Thymus (tissue), 11 donors: ENCODE data around the gene SLAMF8. TPM values are rescaled to one million over a fixed set of nuclear protein-coding genes. Genes with fewer than 3 reads are reported as not detected.

ENCODE experiments used
- DNase-seq, 9 donors: peaks; one replicate each; pipeline ENCODE4 v3.0.0-alpha.2; 2013; ENCODE audit warnings: low spot score in 9 of 9, low read depth in 6 of 9, missing footprints in 1 of 9
- H3K27ac ChIP-seq, 2 donors: one replicate each; pipeline ENCODE4 v1.5.1; 2013; ENCODE audit warnings: control low read depth in 1 of 2, low read depth in 1 of 2, low read length in 1 of 2, mild to moderate bottlenecking in 1 of 2, moderate library complexity in 1 of 2
- H3K27me3 ChIP-seq, 2 donors: one replicate each; pipeline ENCODE4 v1.5.1; 2013; ENCODE audit warnings: low read length in 1 of 2; ENCODE audit not compliant: control insufficient read depth in 2 of 2, insufficient read depth in 1 of 2
- H3K36me3 ChIP-seq, 2 donors: one replicate each; pipeline ENCODE4 v1.5.1; 2013; ENCODE audit warnings: low read length in 1 of 2, mild to moderate bottlenecking in 1 of 2, moderate library complexity in 1 of 2; ENCODE audit not compliant: control insufficient read depth in 2 of 2, insufficient read depth in 2 of 2
- H3K4me1 ChIP-seq, 2 donors: one replicate each; pipeline ENCODE4 v1.5.1; 2013; ENCODE audit warnings: low read length in 2 of 2; ENCODE audit not compliant: control insufficient read depth in 2 of 2, insufficient read depth in 2 of 2
- H3K4me3 ChIP-seq, 2 donors: one replicate each; pipeline ENCODE4 v1.5.1; 2013; ENCODE audit warnings: low read length in 2 of 2, control low read depth in 1 of 2, mild to moderate bottlenecking in 1 of 2
- H3K9me3 ChIP-seq, 2 donors: one replicate each; pipeline ENCODE4 v1.5.1; 2013; ENCODE audit warnings: low read length in 1 of 2, mild to moderate bottlenecking in 1 of 2; ENCODE audit not compliant: control insufficient read depth in 2 of 2, insufficient read depth in 1 of 2
- WGBS: extraction: QIAGEN DNeasy Blood & Tissue Kit; methylation state at CpG from one replicate; pipeline ENCODE4 v1.1.7; 2013; 5-methylcytosine and 5-hydroxymethylcytosine counted together
- polyA plus RNA-seq: library from polyadenylated mRNA; stranded (reverse); fragments of 200-250 nt; gene quantifications from one replicate; pipeline ENCODE4 v1.2.3, GENCODE V29; 2013
- total RNA-seq: library from RNA; stranded (reverse); fragments of 120-200 nt; gene quantifications from one replicate; pipeline ENCODE4 v1.2.4, GENCODE V29; 2013
- donor health status: healthy.

The SLAMF8 gene
- total and polyA plus RNA-seq, 2 donors, result 13.3 to 14.2 TPM

DNA sequence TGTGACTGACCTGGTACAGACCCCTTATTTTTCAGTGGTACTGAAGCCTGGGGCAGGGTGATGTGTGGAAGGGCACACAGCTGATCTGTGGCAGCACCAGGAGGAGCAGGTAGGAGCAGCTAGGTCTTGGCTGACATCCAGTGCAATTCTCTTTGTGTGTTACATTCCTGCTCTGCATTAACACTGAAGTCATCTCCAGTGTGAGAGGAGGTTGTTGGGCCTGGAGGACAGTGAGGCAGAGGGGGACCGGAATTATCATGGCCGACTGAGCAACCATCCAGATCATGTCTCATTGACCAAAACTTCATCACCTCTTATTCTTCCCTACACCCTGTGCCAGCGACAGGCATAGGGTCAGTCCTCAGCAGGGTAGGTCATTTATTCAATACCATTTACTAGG is 1.5 kb downstream of the SLAMF8 start:
- peaks cover 9 to 27% of the 10 kb centered on the region in 2 donors for H3K4me1 ChIP-seq
- no peaks in the 10 kb centered on the region for H3K9me3 ChIP-seq
- H3K27me3 ChIP-seq, result peaks cover 0 to 1% of the 10 kb centered on the region in 2 donors
- H3K27ac ChIP-seq, result no peak overlapping the region
- no peaks in the 10 kb centered on the region for H3K36me3 ChIP-seq
- no peak for DNase-seq
- no peak overlapping the region for H3K4me3 ChIP-seq
- 82% methylated on average over 3 of the region's 3 CpGs for WGBS

GRCh38 chr1:159828581-159829272 is 2.1 kb downstream of the SLAMF8 start:
- H3K9me3 ChIP-seq, result no peaks in the 10 kb centered on the region
- H3K4me1 ChIP-seq, result peaks cover 9 to 27% of the 10 kb centered on the region in 2 donors
- DNase-seq, result no peak
- H3K27me3 ChIP-seq, result no peaks in the 10 kb centered on the region
- 95% methylated on average over 11 of the region's 11 CpGs for WGBS
- H3K27ac ChIP-seq, result no peak overlapping the region
- no peaks in the 10 kb centered on the region for H3K36me3 ChIP-seq
- H3K4me3 ChIP-seq, result no peak overlapping the region

DNA sequence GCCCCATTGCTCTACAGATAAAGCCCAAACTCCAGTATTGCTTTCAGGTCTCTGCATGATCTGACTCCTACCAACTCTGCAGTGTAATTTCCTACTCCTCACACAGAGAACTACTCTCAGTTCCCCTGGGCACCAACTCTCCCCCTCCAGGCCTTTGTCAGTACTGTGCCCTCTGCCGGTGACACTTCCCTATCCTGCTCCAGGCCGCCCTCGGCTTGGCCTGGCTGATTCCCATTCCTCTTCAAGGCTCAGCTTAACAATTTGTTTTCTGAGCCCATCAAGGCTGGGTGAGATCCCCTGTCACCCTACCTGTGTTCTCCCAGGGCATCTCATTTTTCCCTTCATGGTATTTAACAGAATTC is 2.6 kb downstream of the SLAMF8 start:
- Histone ChIP-seq H3K36me3 (no peaks in the 10 kb centered on the region), H3K4me1 (peaks cover 9 to 27% of the 10 kb centered on the region in 2 donors), H3K4me3 (no peak overlapping the region), H3K27ac (no peak overlapping the region), H3K27me3 (no peaks in the 10 kb centered on the region), H3K9me3 (no peaks in the 10 kb centered on the region)
- DNase-seq, result peak in 3 of 9 donors; percentile 7 to 34 (median 18)
- WGBS, result 45% methylated on average over 3 of the region's 3 CpGs

DNA sequence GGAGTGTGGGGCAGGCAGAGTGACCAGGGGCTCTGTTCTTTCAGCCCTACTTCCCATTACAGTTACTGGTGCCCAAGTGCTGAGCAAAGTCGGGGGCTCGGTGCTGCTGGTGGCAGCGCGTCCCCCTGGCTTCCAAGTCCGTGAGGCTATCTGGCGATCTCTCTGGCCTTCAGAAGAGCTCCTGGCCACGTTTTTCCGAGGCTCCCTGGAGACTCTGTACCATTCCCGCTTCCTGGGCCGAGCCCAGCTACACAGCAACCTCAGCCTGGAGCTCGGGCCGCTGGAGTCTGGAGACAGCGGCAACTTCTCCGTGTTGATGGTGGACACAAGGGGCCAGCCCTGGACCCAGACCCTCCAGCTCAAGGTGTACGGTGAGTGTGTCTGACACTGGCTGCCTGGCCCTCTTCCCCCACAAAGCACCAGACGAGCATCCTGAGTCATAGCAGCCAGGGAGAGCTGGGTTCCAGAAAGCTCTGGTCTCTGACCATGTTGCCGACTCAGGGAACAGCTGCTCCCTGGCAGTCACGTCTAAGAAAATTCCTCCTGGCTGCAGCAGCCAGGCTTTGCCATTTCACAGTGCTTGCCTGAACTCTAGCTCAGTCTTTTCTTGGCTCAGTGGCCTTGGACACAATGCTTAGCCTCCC is 3.3 kb downstream of the SLAMF8 start:
- no peaks in the 10 kb centered on the region for H3K36me3 ChIP-seq
- no peaks in the 10 kb centered on the region for H3K9me3 ChIP-seq
- DNase-seq, result no peak
- no peak overlapping the region for H3K4me3 ChIP-seq
- H3K27ac ChIP-seq, result no peak overlapping the region
- 96% methylated on average over 18 of the region's 18 CpGs for WGBS
- H3K27me3 ChIP-seq, result no peaks in the 10 kb centered on the region
- H3K4me1 ChIP-seq, result peaks cover 9 to 27% of the 10 kb centered on the region in 2 donors

DNA sequence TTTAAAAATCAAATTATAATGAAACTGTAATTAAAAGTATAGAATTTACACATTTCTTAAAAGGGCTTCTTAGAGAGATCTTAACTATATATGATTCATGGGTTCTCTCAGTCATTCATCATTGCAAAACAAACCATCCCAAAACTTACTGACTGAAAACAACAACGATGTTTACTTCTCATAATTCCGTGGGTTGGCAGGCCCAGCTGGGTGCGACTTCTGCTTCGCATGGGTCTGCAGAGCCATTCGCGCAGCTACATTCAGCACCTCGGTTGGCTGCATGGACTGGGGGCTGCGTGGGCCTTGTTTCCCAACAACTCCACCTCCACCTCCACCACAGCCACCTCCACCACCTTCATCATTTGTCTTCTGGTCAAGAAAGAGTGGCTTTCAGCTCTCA is 4.0 kb downstream of the SLAMF8 start:
- H3K4me1 ChIP-seq, result peaks cover 9 to 23% of the 10 kb centered on the region in 2 donors
- WGBS, result 96% methylated on average over 8 of the region's 8 CpGs
- DNase-seq, result no peak
- no peak overlapping the region for H3K27ac ChIP-seq
- no peaks in the 10 kb centered on the region for H3K9me3 ChIP-seq
- H3K4me3 ChIP-seq, result no peak overlapping the region
- no peaks in the 10 kb centered on the region for H3K36me3 ChIP-seq
- no peaks in the 10 kb centered on the region for H3K27me3 ChIP-seq

DNA sequence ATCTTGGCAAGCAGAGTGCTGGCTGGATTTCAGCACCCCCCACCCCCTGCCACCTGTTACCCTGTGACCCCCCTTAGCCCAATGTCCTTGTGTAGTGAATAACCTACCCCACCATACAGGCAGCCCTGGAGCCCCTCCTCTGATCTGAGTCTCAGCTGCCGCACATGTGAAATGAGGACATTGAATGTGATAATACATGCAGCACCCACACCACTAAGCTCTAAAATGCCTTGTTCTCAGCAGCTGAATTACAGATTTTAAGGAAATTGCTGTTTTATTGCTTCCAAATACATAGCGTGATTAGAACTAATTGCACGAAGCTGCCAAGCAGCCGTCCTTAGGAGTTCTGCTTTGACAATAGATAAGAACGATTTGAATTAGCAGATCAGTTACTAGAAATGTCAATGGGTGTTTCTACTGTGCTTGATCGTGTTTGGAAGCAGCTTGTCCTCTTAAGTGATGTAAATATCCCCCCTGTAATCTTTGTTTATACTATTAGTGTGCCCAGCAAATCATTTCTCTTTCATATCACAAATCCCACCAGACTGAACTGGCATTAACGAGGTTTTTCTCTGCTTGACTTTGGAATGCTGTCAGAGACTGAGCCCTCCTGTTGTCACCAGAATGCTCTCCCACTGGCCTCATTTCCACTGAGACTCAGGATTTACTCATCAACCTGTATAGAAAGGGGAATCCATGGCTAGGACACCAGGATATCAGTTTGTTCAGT is 4.9 kb downstream of the SLAMF8 start:
- Histone ChIP-seq H3K4me3 (no peak overlapping the region), H3K4me1 (peaks cover 4 to 14% of the 10 kb centered on the region in 2 donors), H3K27me3 (no peaks in the 10 kb centered on the region), H3K36me3 (no peaks in the 10 kb centered on the region), H3K9me3 (no peaks in the 10 kb centered on the region), H3K27ac (no peak overlapping the region)
- DNase-seq, result no peak
- WGBS, result 92% methylated on average over 7 of the region's 7 CpGs

GRCh38 chr1:159832309-159832708 is 5.6 kb downstream of the SLAMF8 start:
- no peak for DNase-seq
- 98% methylated on average over 2 of the region's 2 CpGs for WGBS
- Histone ChIP-seq H3K27me3 (no peaks in the 10 kb centered on the region), H3K36me3 (no peaks in the 10 kb centered on the region), H3K4me3 (no peak overlapping the region), H3K9me3 (no peaks in the 10 kb centered on the region), H3K27ac (no peak overlapping the region), H3K4me1 (peaks cover 1 to 7% of the 10 kb centered on the region in 2 donors)

DNA sequence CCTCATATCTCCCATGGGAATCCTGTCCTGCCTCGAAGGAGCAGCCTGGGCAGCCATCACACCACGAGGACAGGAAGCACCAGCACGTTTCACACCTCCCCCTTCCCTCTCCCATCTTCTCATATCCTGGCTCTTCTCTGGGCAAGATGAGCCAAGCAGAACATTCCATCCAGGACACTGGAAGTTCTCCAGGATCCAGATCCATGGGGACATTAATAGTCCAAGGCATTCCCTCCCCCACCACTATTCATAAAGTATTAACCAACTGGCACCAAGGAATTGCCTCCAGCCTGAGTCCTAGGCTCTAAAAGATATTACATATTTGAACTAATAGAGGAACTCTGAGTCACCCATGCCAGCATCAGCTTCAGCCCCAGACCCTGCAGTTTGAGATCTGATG is 8.7 kb downstream of the SLAMF8 start:
- no peak overlapping the region for H3K4me3 ChIP-seq
- no peak for DNase-seq
- no peaks in the 10 kb centered on the region for H3K4me1 ChIP-seq
- H3K9me3 ChIP-seq, result no peaks in the 10 kb centered on the region
- 88% methylated on average over 3 of the region's 3 CpGs for WGBS
- H3K27me3 ChIP-seq, result no peaks in the 10 kb centered on the region
- H3K27ac ChIP-seq, result no peak overlapping the region
- no peaks in the 10 kb centered on the region for H3K36me3 ChIP-seq

GRCh38 chr1:159835862-159836525 is 9.3 kb downstream of the SLAMF8 start:
- Histone ChIP-seq H3K4me1 (no peaks in the 10 kb centered on the region), H3K9me3 (no peaks in the 10 kb centered on the region), H3K27me3 (no peaks in the 10 kb centered on the region), H3K27ac (no peak overlapping the region), H3K4me3 (no peak overlapping the region), H3K36me3 (no peaks in the 10 kb centered on the region)
- DNase-seq, result no peak
- WGBS, result 96% methylated on average over 8 of the region's 8 CpGs
